GM23338 (cell line): ENCODE data around the gene RAB9A. TPM values are rescaled to one million over a fixed set of nuclear protein-coding genes. Genes with fewer than 3 reads are reported as not detected.

Experiments used
- ATAC-seq: fragments of 200-7000 bp; cut with Tn5 transposase; 3 replicates; pipeline ENCODE4 v1.9.1; 2020
- DNase-seq: peaks from one replicate; pipeline ENCODE4 v3.0.0-alpha.2; 2015; ENCODE audit warnings: low spot score
- H2AFZ ChIP-seq: fragments of 200-600 bp; sonication (generic); 2 replicates; pipeline ENCODE4 v1.8.0; 2016; ENCODE audit warnings: antibody characterized with exemption, mild to moderate bottlenecking, moderate library complexity
- H3F3A ChIP-seq: fragments of 200-600 bp; sonication (generic); replicated peaks from 2 replicates; pipeline ENCODE4 v1.8.0; 2017; ENCODE audit warnings: antibody characterized with exemption, mixed run types, low read depth
- H3K27ac ChIP-seq: fragments of 200-600 bp; sonication (generic); 2 replicates; pipeline ENCODE4 v1.6.1; 2016; ENCODE audit warnings: low read depth
- H3K27me3 ChIP-seq: fragments of 200-600 bp; sonication (generic); 2 replicates; pipeline ENCODE4 v1.8.0; 2016; ENCODE audit warnings: mild to moderate bottlenecking, mixed run types, moderate library complexity; ENCODE audit not compliant: insufficient read depth
- H3K36me3 ChIP-seq: fragments of 200-600 bp; sonication (generic); 2 replicates; pipeline ENCODE4 v1.8.0; 2016; ENCODE audit warnings: mild to moderate bottlenecking; ENCODE audit not compliant: insufficient read depth
- H3K4me1 ChIP-seq: fragments of 200-600 bp; sonication (generic); 2 replicates; pipeline ENCODE4 v1.8.0; 2016; ENCODE audit warnings: mild to moderate bottlenecking, moderate library complexity; ENCODE audit not compliant: insufficient read depth
- H3K4me2 ChIP-seq: fragments of 200-600 bp; sonication (generic); 2 replicates; pipeline ENCODE4 v1.7.1; 2017; ENCODE audit warnings: mixed run types
- H3K4me3 ChIP-seq: fragments of 200-600 bp; sonication (generic); 2 replicates; pipeline ENCODE4 v1.6.1; 2016; ENCODE audit warnings: mixed run types
- H3K79me2 ChIP-seq: fragments of 200-600 bp; sonication (generic); replicated peaks from 2 replicates; pipeline ENCODE4 v1.8.0; 2017; ENCODE audit warnings: mild to moderate bottlenecking; ENCODE audit not compliant: insufficient read depth
- H3K9me2 ChIP-seq: fragments of 200-600 bp; sonication (generic); 2 replicates; pipeline ENCODE4 v1.8.0; 2017; ENCODE audit not compliant: insufficient read depth
- H4K20me1 ChIP-seq: fragments of 200-600 bp; sonication (generic); replicated peaks from 2 replicates; pipeline ENCODE4 v1.8.0; 2017; ENCODE audit warnings: mild to moderate bottlenecking; ENCODE audit not compliant: insufficient read depth
- H3K27ac Mint-ChIP-seq: 2 replicates; pipeline ENCODE4 v1.8.0; 2020; ENCODE audit warnings: inconsistent platforms, mild to moderate bottlenecking, moderate library complexity, mixed read lengths
- H3K27me3 Mint-ChIP-seq: 3 replicates; pipeline ENCODE4 v1.8.0; 2022; ENCODE audit warnings: low read depth, mild to moderate bottlenecking, moderate library complexity, mixed read lengths, inconsistent platforms; ENCODE audit not compliant: insufficient read depth, poor library complexity
- H3K36me3 Mint-ChIP-seq: 3 replicates; pipeline ENCODE4 v1.8.0; 2021; ENCODE audit warnings: low read depth, mild to moderate bottlenecking, inconsistent platforms, moderate library complexity, mixed read lengths
- H3K4me1 Mint-ChIP-seq: 3 replicates; pipeline ENCODE4 v1.8.0; 2020; ENCODE audit warnings: mild to moderate bottlenecking, inconsistent platforms, mixed read lengths
- H3K4me3 Mint-ChIP-seq: 3 replicates; pipeline ENCODE4 v1.8.0; 2021; ENCODE audit warnings: moderate library complexity, mild to moderate bottlenecking, inconsistent platforms, mixed read lengths
- H3K9me3 Mint-ChIP-seq: 3 replicates; pipeline ENCODE4 v1.8.0; 2020; ENCODE audit warnings: moderate library complexity, mild to moderate bottlenecking, inconsistent platforms, mixed read lengths
- CREB1 ChIP-seq: fragments of 250-450 bp; sonication (Bioruptor Pico); IDR thresholded peaks from 2 replicates; pipeline ENCODE4 v1.5.0; 2020; ENCODE audit warnings: low read depth, mild to moderate bottlenecking, moderate library complexity
- CTCF ChIP-seq, 2 experiments: fragments of 200-600 bp in 1 of 2; sonication (generic) in 1 of 2; conservative IDR thresholded peaks; 2 replicates each; pipeline versions ENCODE4 v1.5.1 to v1.6.1; 2016 to 2017; ENCODE audit warnings: antibody characterized with exemption in 2 of 2, low read depth in 2 of 2, mild to moderate bottlenecking in 2 of 2, moderate library complexity in 1 of 2
- EZH2phosphoT487 ChIP-seq: fragments of 200-600 bp; sonication (generic); IDR thresholded peaks from one replicate; pipeline ENCODE4 v1.8.1; 2018; ENCODE audit warnings: antibody characterized with exemption; ENCODE audit not compliant: unreplicated experiment
- NANOG ChIP-seq: IDR thresholded peaks from 2 replicates; pipeline ENCODE4 v1.6.1; 2016; ENCODE audit warnings: antibody characterized with exemption, borderline replicate concordance
- POLR2AphosphoS5 ChIP-seq: IDR thresholded peaks from 2 replicates; pipeline ENCODE4 v1.6.1; 2016; ENCODE audit warnings: antibody characterized with exemption, low read depth
- STAT1 ChIP-seq: IDR thresholded peaks from one replicate; pipeline ENCODE4 v1.6.1; 2016; ENCODE audit warnings: antibody characterized with exemption; ENCODE audit not compliant: unreplicated experiment
- ZNF114 ChIP-seq: fragments of 250-450 bp; sonication (Bioruptor Pico); IDR thresholded peaks from 2 replicates; pipeline ENCODE4 v1.5.0; 2020; ENCODE audit warnings: mild to moderate bottlenecking, moderate library complexity
- ZNF331 ChIP-seq: fragments of 250-450 bp; sonication (Bioruptor Pico); IDR thresholded peaks from 2 replicates; pipeline ENCODE4 v1.5.0; 2020; ENCODE audit warnings: low read depth, mild to moderate bottlenecking, moderate library complexity
- polyA plus RNA-seq: library from polyadenylated mRNA; unstranded; fragments of >200 nt; fragmentation: Nextera tagmentation; extraction: Ambion mirVana; gene quantifications from 2 replicates; pipeline ENCODE4 v1.2.1, GENCODE V29; 2016
- total RNA-seq: library from RNA; depleted of rRNA; stranded (reverse); fragments of >200 nt; shearing (Covaris generic); gene quantifications from 2 replicates; pipeline ENCODE4 v1.2.3, GENCODE V29; 2014
- TF ChIP-seq, protein P1 (sequence below): IDR thresholded peaks from one replicate; pipeline ENCODE4 v1.6.1; 2018; ENCODE audit warnings: antibody characterized with exemption; ENCODE audit not compliant: unreplicated experiment
- TF ChIP-seq, protein P2 (sequence below): IDR thresholded peaks from 2 replicates; pipeline ENCODE4 v1.6.1; 2016; ENCODE audit warnings: antibody characterized with exemption

RAB9A gene
- total and polyA plus RNA-seq, 2 experiments from 2014 or later, result 43.3 to 45.1 TPM

DNA sequence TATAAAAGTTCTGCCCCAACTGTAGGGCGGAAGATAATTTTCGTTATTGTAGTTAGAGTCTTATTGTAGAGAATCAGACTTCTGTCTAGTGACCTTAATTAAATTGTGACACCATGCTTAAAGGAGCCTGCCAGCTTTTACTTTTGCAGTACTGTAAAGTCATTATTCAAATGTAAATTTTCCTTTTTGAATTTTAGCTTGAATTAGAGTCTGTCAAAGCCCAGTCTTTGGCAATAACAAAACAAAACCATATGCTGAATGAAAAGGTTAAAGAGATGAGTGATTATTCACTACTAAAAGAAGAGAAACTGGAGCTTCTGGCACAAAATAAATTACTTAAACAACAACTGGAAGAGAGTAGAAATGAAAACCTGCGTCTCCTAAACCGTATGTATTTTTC is 67.5 kb downstream of the RAB9A start:
- Histone ChIP-seq H3K4me2 (peak overlapping the region; percentile 51; the same call in 1 of the 2 replicates), H3K36me3 (peaks cover 9% of the 10 kb centered on the region; the same call in 1 of the 2 replicates), H4K20me1 (no peaks in the 10 kb centered on the region), H3K9me2 (no peaks in the 10 kb centered on the region), H3F3A (no peaks in the 10 kb centered on the region), H2AFZ (no peak overlapping the region), H3K27ac (no peak overlapping the region), H3K4me3 (no peak overlapping the region), H3K27me3 (no peaks in the 10 kb centered on the region), H3K79me2 (no peaks in the 10 kb centered on the region), H3K4me1 (peaks cover 17% of the 10 kb centered on the region)
- Mint-ChIP-seq H3K4me1 (peaks cover 24% of the 10 kb centered on the region), H3K36me3 (peaks cover 60% of the 10 kb centered on the region), H3K27ac (0 out of 2 replicates have a peak overlapping the region, but pooled peaks have one; percentile 31), H3K27me3 (peaks cover 2% of the 10 kb centered on the region), H3K9me3 (no peaks in the 10 kb centered on the region), H3K4me3 (no peak overlapping the region)
- ATAC-seq (no peak), DNase-seq (no peak)
- no peak for TF ChIP-seq ZNF114

- no peak overlapping the region for H3K4me3 ChIP-seq
- H3K36me3 Mint-ChIP-seq, result peaks cover 56% of the 10 kb centered on the region
- H3K27me3 Mint-ChIP-seq, result peaks cover 2% of the 10 kb centered on the region
- DNase-seq (no peak), ATAC-seq (no peak)
- H3K4me1 ChIP-seq, result peaks cover 30% of the 10 kb centered on the region
- no peaks in the 10 kb centered on the region for H3K79me2 ChIP-seq
- H3K27ac Mint-ChIP-seq, result no peak overlapping the region
- H3K27me3 ChIP-seq, result no peaks in the 10 kb centered on the region
- H3K27ac ChIP-seq, result no peak overlapping the region
- H2AFZ ChIP-seq, result no peak overlapping the region
- 0 out of 2 replicates have a peak, but pooled peaks cover 3% of the 10 kb centered on the region for H3F3A ChIP-seq
- H3K9me2 ChIP-seq, result no peaks in the 10 kb centered on the region
- H3K4me2 ChIP-seq, result no peak overlapping the region
- H3K4me3 Mint-ChIP-seq, result no peak overlapping the region
- no peaks in the 10 kb centered on the region for H3K9me3 Mint-ChIP-seq
- peaks cover 38% of the 10 kb centered on the region for H3K4me1 Mint-ChIP-seq
- H4K20me1 ChIP-seq, result no peaks in the 10 kb centered on the region
- peaks cover 5% of the 10 kb centered on the region; the same call in 1 of the 2 replicates for H3K36me3 ChIP-seq
- TF ChIP-seq, protein P1, sequence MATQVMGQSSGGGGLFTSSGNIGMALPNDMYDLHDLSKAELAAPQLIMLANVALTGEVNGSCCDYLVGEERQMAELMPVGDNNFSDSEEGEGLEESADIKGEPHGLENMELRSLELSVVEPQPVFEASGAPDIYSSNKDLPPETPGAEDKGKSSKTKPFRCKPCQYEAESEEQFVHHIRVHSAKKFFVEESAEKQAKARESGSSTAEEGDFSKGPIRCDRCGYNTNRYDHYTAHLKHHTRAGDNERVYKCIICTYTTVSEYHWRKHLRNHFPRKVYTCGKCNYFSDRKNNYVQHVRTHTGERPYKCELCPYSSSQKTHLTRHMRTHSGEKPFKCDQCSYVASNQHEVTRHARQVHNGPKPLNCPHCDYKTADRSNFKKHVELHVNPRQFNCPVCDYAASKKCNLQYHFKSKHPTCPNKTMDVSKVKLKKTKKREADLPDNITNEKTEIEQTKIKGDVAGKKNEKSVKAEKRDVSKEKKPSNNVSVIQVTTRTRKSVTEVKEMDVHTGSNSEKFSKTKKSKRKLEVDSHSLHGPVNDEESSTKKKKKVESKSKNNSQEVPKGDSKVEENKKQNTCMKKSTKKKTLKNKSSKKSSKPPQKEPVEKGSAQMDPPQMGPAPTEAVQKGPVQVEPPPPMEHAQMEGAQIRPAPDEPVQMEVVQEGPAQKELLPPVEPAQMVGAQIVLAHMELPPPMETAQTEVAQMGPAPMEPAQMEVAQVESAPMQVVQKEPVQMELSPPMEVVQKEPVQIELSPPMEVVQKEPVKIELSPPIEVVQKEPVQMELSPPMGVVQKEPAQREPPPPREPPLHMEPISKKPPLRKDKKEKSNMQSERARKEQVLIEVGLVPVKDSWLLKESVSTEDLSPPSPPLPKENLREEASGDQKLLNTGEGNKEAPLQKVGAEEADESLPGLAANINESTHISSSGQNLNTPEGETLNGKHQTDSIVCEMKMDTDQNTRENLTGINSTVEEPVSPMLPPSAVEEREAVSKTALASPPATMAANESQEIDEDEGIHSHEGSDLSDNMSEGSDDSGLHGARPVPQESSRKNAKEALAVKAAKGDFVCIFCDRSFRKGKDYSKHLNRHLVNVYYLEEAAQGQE, result no peak
- TF ChIP-seq ZNF331 (CRISPR knock-in tag) (no peak), NANOG (no peak), CREB1 (CRISPR knock-in tag) (no peak), STAT1 (no peak), ZNF114 (no peak), CTCF (conservative IDR thresholded peaks at IDR 0.05; ENCODE audit: low read depth in 2 of 2) (no peak), POLR2AphosphoS5 (no peak), EZH2phosphoT487 (no peak)
- TF ChIP-seq, protein P2, sequence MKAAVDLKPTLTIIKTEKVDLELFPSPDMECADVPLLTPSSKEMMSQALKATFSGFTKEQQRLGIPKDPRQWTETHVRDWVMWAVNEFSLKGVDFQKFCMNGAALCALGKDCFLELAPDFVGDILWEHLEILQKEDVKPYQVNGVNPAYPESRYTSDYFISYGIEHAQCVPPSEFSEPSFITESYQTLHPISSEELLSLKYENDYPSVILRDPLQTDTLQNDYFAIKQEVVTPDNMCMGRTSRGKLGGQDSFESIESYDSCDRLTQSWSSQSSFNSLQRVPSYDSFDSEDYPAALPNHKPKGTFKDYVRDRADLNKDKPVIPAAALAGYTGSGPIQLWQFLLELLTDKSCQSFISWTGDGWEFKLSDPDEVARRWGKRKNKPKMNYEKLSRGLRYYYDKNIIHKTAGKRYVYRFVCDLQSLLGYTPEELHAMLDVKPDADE, result no peak
Measured at GRCh38 chrX:13759152-13759718, 70.3 kb downstream of the RAB9A start.
